ENCODE results near the gene NETO1.

DNA sequence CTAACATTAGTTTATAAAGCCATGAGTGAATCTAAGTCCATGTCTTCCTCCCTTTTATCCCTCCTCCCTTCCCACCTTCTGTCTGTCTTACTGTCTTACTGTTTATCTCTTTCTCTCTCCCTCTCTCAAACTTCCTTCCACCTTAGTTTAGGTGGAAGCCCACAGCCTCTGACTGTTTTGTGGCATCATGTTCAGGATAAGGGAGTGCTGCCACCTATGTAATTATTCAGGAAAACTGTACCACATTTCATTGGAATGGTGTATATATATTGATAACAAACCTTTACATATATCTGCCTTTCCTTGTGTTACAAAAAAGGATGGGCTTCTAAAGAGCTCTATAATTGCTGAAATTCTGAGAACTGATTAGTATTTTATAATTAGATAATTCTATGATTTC is 48.7 kb downstream of the NETO1 start:
- TF ChIP-seq EZH2phosphoT487 (IDR thresholded peaks at IDR 0.05; ENCODE audit: borderline replicate concordance, low read depth, low read length), result no peak
- TF ChIP-seq, protein P1, sequence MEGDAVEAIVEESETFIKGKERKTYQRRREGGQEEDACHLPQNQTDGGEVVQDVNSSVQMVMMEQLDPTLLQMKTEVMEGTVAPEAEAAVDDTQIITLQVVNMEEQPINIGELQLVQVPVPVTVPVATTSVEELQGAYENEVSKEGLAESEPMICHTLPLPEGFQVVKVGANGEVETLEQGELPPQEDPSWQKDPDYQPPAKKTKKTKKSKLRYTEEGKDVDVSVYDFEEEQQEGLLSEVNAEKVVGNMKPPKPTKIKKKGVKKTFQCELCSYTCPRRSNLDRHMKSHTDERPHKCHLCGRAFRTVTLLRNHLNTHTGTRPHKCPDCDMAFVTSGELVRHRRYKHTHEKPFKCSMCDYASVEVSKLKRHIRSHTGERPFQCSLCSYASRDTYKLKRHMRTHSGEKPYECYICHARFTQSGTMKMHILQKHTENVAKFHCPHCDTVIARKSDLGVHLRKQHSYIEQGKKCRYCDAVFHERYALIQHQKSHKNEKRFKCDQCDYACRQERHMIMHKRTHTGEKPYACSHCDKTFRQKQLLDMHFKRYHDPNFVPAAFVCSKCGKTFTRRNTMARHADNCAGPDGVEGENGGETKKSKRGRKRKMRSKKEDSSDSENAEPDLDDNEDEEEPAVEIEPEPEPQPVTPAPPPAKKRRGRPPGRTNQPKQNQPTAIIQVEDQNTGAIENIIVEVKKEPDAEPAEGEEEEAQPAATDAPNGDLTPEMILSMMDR (conservative IDR thresholded peaks at IDR 0.05; ENCODE audit: low read length), result no peak
